ENCODE measurements around the gene MECP2. TPM values are rescaled to one million over a fixed set of nuclear protein-coding genes. Genes with fewer than 3 reads are reported as not detected.

The MECP2 gene
- total RNA-seq, 1 experiment from 2014 or later: 30.6 TPM

DNA sequence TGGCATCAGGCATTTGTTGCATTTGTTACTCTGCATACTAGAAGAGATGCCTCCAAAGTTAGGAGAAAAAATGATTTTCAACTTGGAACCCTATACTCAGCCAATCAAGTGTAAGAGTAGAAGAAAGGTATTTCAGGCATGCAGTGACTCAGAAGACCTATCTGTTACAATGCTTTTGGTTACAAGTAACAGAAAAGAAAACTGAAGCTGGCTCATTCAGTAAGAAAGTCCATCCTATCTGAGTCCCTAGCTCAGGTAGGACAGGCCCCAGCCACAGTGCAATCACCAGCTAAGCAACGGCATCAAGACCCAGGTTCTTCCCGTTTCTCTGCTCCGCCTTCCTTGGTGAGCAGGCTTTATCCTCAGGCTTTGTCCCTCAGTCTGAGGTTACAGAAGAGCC lies 23.3 kb downstream of the MECP2 start:
- peak overlapping the region; percentile 51 for H3K4me3 Mint-ChIP-seq (ENCODE audit: unreplicated experiment)
- H3K36me3 Mint-ChIP-seq (ENCODE audit: insufficient read depth, unreplicated experiment): peaks cover 21% of the 10 kb centered on the region
- H3K27me3 Mint-ChIP-seq (ENCODE audit: insufficient read depth, unreplicated experiment): no peaks in the 10 kb centered on the region
- no peaks in the 10 kb centered on the region for H3K9me3 ChIP-seq
- intact Hi-C loops (cut with micrococcal nuclease; ENCODE audit: unreplicated experiment): no loop called here
- peak in 1 of 2 experiments; percentile 15 for DNase-seq
- no peaks in the 10 kb centered on the region for H3K27me3 ChIP-seq (replicated peaks; ENCODE audit: control insufficient read depth, insufficient read depth, low read length)
- ChIA-PET CTCF (interaction anchor here (1.0 kb wide), 1 partner anchor 60 kb away, joined by 3 read pairs; no protein-coding TSS in a partner anchor), POLR2A (interaction anchor here (1.0 kb wide), 1 partner anchor 102 kb away, joined by 4 read pairs; the partner anchor contains the start of genes HCFC1 and TMEM187)
- TF ChIP-seq, protein P1, sequence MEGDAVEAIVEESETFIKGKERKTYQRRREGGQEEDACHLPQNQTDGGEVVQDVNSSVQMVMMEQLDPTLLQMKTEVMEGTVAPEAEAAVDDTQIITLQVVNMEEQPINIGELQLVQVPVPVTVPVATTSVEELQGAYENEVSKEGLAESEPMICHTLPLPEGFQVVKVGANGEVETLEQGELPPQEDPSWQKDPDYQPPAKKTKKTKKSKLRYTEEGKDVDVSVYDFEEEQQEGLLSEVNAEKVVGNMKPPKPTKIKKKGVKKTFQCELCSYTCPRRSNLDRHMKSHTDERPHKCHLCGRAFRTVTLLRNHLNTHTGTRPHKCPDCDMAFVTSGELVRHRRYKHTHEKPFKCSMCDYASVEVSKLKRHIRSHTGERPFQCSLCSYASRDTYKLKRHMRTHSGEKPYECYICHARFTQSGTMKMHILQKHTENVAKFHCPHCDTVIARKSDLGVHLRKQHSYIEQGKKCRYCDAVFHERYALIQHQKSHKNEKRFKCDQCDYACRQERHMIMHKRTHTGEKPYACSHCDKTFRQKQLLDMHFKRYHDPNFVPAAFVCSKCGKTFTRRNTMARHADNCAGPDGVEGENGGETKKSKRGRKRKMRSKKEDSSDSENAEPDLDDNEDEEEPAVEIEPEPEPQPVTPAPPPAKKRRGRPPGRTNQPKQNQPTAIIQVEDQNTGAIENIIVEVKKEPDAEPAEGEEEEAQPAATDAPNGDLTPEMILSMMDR (IDR thresholded peaks at IDR 0.05; ENCODE audit: insufficient read depth in 1 of 2, low read depth in 1 of 2, low read length in 1 of 2, severe bottlenecking in 1 of 2, unreplicated experiment in 1 of 2): no peak
- H3K36me3 ChIP-seq (ENCODE audit: control insufficient read depth, insufficient read depth, low read length): no peaks in the 10 kb centered on the region
- peaks cover 17% of the 10 kb centered on the region for H3K4me1 ChIP-seq
- no TSS peak for BruUV-seq (replicated peaks)
- peak overlapping the region; percentile 88 for H3K27ac Mint-ChIP-seq (ENCODE audit: unreplicated experiment)
- H3K4me1 Mint-ChIP-seq (ENCODE audit: low read depth, unreplicated experiment): peaks cover 17% of the 10 kb centered on the region
- no peak overlapping the region for H3K4me3 ChIP-seq (ENCODE audit: low read depth, low read length)
- no peaks in the 10 kb centered on the region for H3K9me3 Mint-ChIP-seq (ENCODE audit: unreplicated experiment)

GRCh38 chrX:154072192-154072591 lies 25.3 kb downstream of the MECP2 start:
- H3K36me3 Mint-ChIP-seq (ENCODE audit: insufficient read depth, unreplicated experiment): peaks cover 11% of the 10 kb centered on the region
- peaks cover 17% of the 10 kb centered on the region for H3K4me1 ChIP-seq
- no peaks in the 10 kb centered on the region for H3K27me3 Mint-ChIP-seq (ENCODE audit: insufficient read depth, unreplicated experiment)
- H3K4me3 Mint-ChIP-seq (ENCODE audit: unreplicated experiment): no peak overlapping the region
- no peaks in the 10 kb centered on the region for H3K27me3 ChIP-seq (replicated peaks; ENCODE audit: control insufficient read depth, insufficient read depth, low read length)
- POLR2A ChIA-PET: interaction anchor here (0.6 kb wide), 1 partner anchor 19 kb away, joined by 4 read pairs; no protein-coding TSS in a partner anchor
- CTCF ChIA-PET: no interaction called here
- no peak for DNase-seq
- no peak overlapping the region for H3K4me3 ChIP-seq (ENCODE audit: low read depth, low read length)
- no peak overlapping the region for H3K27ac Mint-ChIP-seq (ENCODE audit: unreplicated experiment)
- no peaks in the 10 kb centered on the region for H3K9me3 Mint-ChIP-seq (ENCODE audit: unreplicated experiment)
- H3K9me3 ChIP-seq: no peaks in the 10 kb centered on the region
- BruUV-seq (replicated peaks): no TSS peak
- H3K4me1 Mint-ChIP-seq (ENCODE audit: low read depth, unreplicated experiment): peaks cover 17% of the 10 kb centered on the region
- no peaks in the 10 kb centered on the region for H3K36me3 ChIP-seq (ENCODE audit: control insufficient read depth, insufficient read depth, low read length)
- TF ChIP-seq, protein P1 (IDR thresholded peaks at IDR 0.05; ENCODE audit: insufficient read depth in 1 of 2, low read depth in 1 of 2, low read length in 1 of 2, severe bottlenecking in 1 of 2, unreplicated experiment in 1 of 2): no peak
- intact Hi-C loops (cut with micrococcal nuclease; ENCODE audit: unreplicated experiment): no loop called here

GRCh38 chrX:154068560-154068959 lies 29.0 kb downstream of the MECP2 start:
- no peaks in the 10 kb centered on the region for H3K9me3 ChIP-seq
- Mint-ChIP-seq H3K27ac (ENCODE audit: unreplicated experiment) (no peak overlapping the region), H3K27me3 (ENCODE audit: insufficient read depth, unreplicated experiment) (no peaks in the 10 kb centered on the region), H3K36me3 (ENCODE audit: insufficient read depth, unreplicated experiment) (no peaks in the 10 kb centered on the region), H3K4me1 (ENCODE audit: low read depth, unreplicated experiment) (no peaks in the 10 kb centered on the region), H3K4me3 (ENCODE audit: unreplicated experiment) (no peak overlapping the region), H3K9me3 (ENCODE audit: unreplicated experiment) (no peaks in the 10 kb centered on the region)
- no peaks in the 10 kb centered on the region for H3K36me3 ChIP-seq (ENCODE audit: control insufficient read depth, insufficient read depth, low read length)
- no peaks in the 10 kb centered on the region for H3K27me3 ChIP-seq (replicated peaks; ENCODE audit: control insufficient read depth, insufficient read depth, low read length)
- no peak for DNase-seq
- TF ChIP-seq, protein P1 (IDR thresholded peaks at IDR 0.05; ENCODE audit: insufficient read depth in 1 of 2, low read depth in 1 of 2, low read length in 1 of 2, severe bottlenecking in 1 of 2, unreplicated experiment in 1 of 2): no peak
- H3K4me3 ChIP-seq (ENCODE audit: low read depth, low read length): no peak overlapping the region
- no peaks in the 10 kb centered on the region for H3K4me1 ChIP-seq
- BruUV-seq (replicated peaks): no TSS peak
- CTCF ChIA-PET: no interaction called here
- POLR2A ChIA-PET: no interaction called here
- intact Hi-C loops (cut with micrococcal nuclease; ENCODE audit: unreplicated experiment): no loop called here

Measured in Caco-2 (cell line).